HepG2 (cell line): ENCODE results near the gene UNC119B. TPM values are rescaled to one million over a fixed set of nuclear protein-coding genes. Genes with fewer than 3 reads are reported as not detected.

Source experiments
- ATAC-seq: fragments of 200-7000 bp; cut with Tn5 transposase; 3 replicates; pipeline ENCODE4 v1.9.1; 2020; ENCODE audit warnings: mild to moderate bottlenecking, moderate library complexity
- BruUV-seq: library from RNA; stranded (reverse); fragments of 400-500 nt; replicated peaks from 2 replicates; lab custom pipeline; 2021; lab: Mats Ljungman, UMichigan
- CTCF ChIA-PET: fragments of 300-600 bp; formaldehyde crosslinking; extraction: SDS; loops from one replicate; lab custom pipeline; 2021; ENCODE audit warnings: low total read pairs, inconsistent platforms, low intra/inter-chr PET ratio; lab: Yijun Ruan, JAX
- POLR2A ChIA-PET: fragments of 350-600 bp; sonication (Branson Sonifier 250); formaldehyde crosslinking; loops from one replicate; lab custom pipeline; 2020; ENCODE audit warnings: antibody characterized with exemption, inconsistent platforms; lab: Yijun Ruan, JAX
- DNase-seq: peaks from one replicate; pipeline ENCODE4 v3.0.0-alpha.2; 2015; ENCODE audit warnings: low spot score
- FAIRE-seq: peaks from 3 replicates; lab custom pipeline; 2011; peaks lifted over from hg19 to GRCh38; lab: Jason Lieb, UNC
- H2AFZ ChIP-seq: one replicate; pipeline ENCODE4 v1.6.1; 2011; ENCODE audit warnings: low read length, inconsistent platforms
- H3K27ac ChIP-seq: fragments of 300-600 bp; 3 replicates; pipeline ENCODE4 v1.8.0; 2011; ENCODE audit warnings: mixed run types, mild to moderate bottlenecking, mixed read lengths, low read length, inconsistent platforms; ENCODE audit not compliant: insufficient read depth; ENCODE audit errors: extremely low read length
- H3K27me3 ChIP-seq, 2 experiments: fragments of 200-600 bp in 1 of 2; 2 replicates in 1 of 2; 3 replicates in 1 of 2; pipeline versions ENCODE4 v1.6.0 to v1.8.0; 2011; ENCODE audit warnings: low read length in 2 of 2, mild to moderate bottlenecking in 2 of 2, moderate library complexity in 2 of 2, inconsistent platforms in 1 of 2; ENCODE audit not compliant: insufficient read depth in 2 of 2, control insufficient read depth in 1 of 2
- H3K36me3 ChIP-seq, 2 experiments: fragments of 200-600 bp in 1 of 2; replicated peaks in 1 of 2; 2 replicates in 1 of 2; 3 replicates in 1 of 2; pipeline versions ENCODE4 v1.5.1 to v1.8.0; 2011; ENCODE audit warnings: low read length in 2 of 2, inconsistent platforms in 1 of 2; ENCODE audit not compliant: insufficient read depth in 2 of 2, control insufficient read depth in 1 of 2
- H3K4me1 ChIP-seq: 2 replicates; pipeline ENCODE4 v1.5.1; 2012; ENCODE audit warnings: low read length, inconsistent platforms; ENCODE audit not compliant: insufficient read depth
- H3K4me2 ChIP-seq: 2 replicates; pipeline ENCODE4 v1.6.0; 2011; ENCODE audit warnings: low read depth, low read length, inconsistent platforms
- H3K4me3 ChIP-seq, 3 experiments: fragments of 200-600 bp in 1 of 3; sonication (generic), shearing (Covaris generic) in 1 of 3; replicated peaks in 1 of 3; 2 replicates each; pipeline ENCODE4 v1.5.1; 2011 to 2016; ENCODE audit warnings: low read length in 3 of 3, inconsistent platforms in 2 of 3, low read depth in 2 of 3, mild to moderate bottlenecking in 2 of 3, control low read depth in 1 of 3, mixed read lengths in 1 of 3; ENCODE audit not compliant: insufficient read depth in 1 of 3
- H3K79me2 ChIP-seq: one replicate; pipeline ENCODE4 v1.6.1; 2011; ENCODE audit warnings: low read length, inconsistent platforms; ENCODE audit not compliant: insufficient read depth
- H3K9ac ChIP-seq: 2 replicates; pipeline ENCODE4 v1.6.0; 2011; ENCODE audit warnings: mild to moderate bottlenecking, low read depth, low read length, inconsistent platforms; ENCODE audit not compliant: insufficient read depth
- H3K9me3 ChIP-seq: 2 replicates; pipeline ENCODE4 v1.5.1; 2012; ENCODE audit warnings: mild to moderate bottlenecking, low read length
- H4K20me1 ChIP-seq: 2 replicates; pipeline ENCODE4 v1.6.0; 2011; ENCODE audit warnings: inconsistent platforms, mild to moderate bottlenecking, low read length, moderate library complexity; ENCODE audit not compliant: insufficient read depth
- CC2D1A ChIP-seq: sonication (generic); formaldehyde crosslinking; IDR thresholded peaks from 2 replicates; pipeline ENCODE4 v1.8.1; 2023; ENCODE audit warnings: mild to moderate bottlenecking, missing genetic modification reagents
- MBNL3 ChIP-seq: fragments of 250-450 bp; sonication (Bioruptor Pico); conservative IDR thresholded peaks from 2 replicates; pipeline ENCODE4 v1.8.0; 2022; ENCODE audit warnings: mild to moderate bottlenecking, inconsistent platforms
- MED1 ChIP-seq: sonication (generic); formaldehyde crosslinking; IDR thresholded peaks from 2 replicates; pipeline ENCODE4 v1.4.0; 2020; ENCODE audit warnings: missing genetic modification reagents
- NBN ChIP-seq: fragments of 450-650 bp; conservative IDR thresholded peaks from 2 replicates; pipeline ENCODE4 v1.6.1; 2017
- PCBP1 ChIP-seq: fragments of 200-400 bp; formaldehyde crosslinking; IDR thresholded peaks from 2 replicates; pipeline ENCODE4 v1.6.1; 2017; ENCODE audit warnings: mild to moderate bottlenecking, low read depth, low read length, borderline replicate concordance
- PHF20 ChIP-seq: sonication (generic); formaldehyde crosslinking; IDR thresholded peaks from 2 replicates; pipeline ENCODE4 v1.5.0; 2020; ENCODE audit warnings: mild to moderate bottlenecking, missing genetic modification reagents
- RFX1 ChIP-seq: fragments of 450-650 bp; IDR thresholded peaks from 2 replicates; pipeline ENCODE4 v1.6.1; 2017
- RFXANK ChIP-seq: IDR thresholded peaks from 2 replicates; pipeline ENCODE4 v1.6.1; 2016
- SALL2 ChIP-seq: sonication (generic); formaldehyde crosslinking; IDR thresholded peaks from 2 replicates; pipeline ENCODE4 v1.8.1; 2023; ENCODE audit warnings: mild to moderate bottlenecking, missing genetic modification reagents, inconsistent platforms
- SMAD3 ChIP-seq: sonication (generic); formaldehyde crosslinking; IDR thresholded peaks from 2 replicates; pipeline ENCODE4 v1.4.0; 2020; ENCODE audit warnings: missing genetic modification reagents
- SP140L ChIP-seq: sonication (generic); formaldehyde crosslinking; IDR thresholded peaks from 2 replicates; pipeline ENCODE4 v1.4.0; 2020; ENCODE audit warnings: missing genetic modification reagents, borderline replicate concordance
- XBP1 ChIP-seq: sonication (generic); formaldehyde crosslinking; IDR thresholded peaks from 2 replicates; pipeline ENCODE4 v1.5.0; 2020; ENCODE audit warnings: missing genetic modification reagents
- ZNF230 ChIP-seq: sonication (generic); formaldehyde crosslinking; IDR thresholded peaks from 2 replicates; pipeline ENCODE4 v1.4.0; 2020; ENCODE audit warnings: mild to moderate bottlenecking, missing genetic modification reagents
- ZNF44 ChIP-seq: sonication (generic); formaldehyde crosslinking; IDR thresholded peaks from 2 replicates; pipeline ENCODE4 v1.5.1; 2020; ENCODE audit warnings: mild to moderate bottlenecking, missing genetic modification reagents
- ZNF468 ChIP-seq: sonication (generic); formaldehyde crosslinking; IDR thresholded peaks from 2 replicates; pipeline ENCODE4 v1.8.0; 2022; ENCODE audit warnings: mild to moderate bottlenecking, moderate library complexity, missing genetic modification reagents
- ZNF589 ChIP-seq: sonication (generic); formaldehyde crosslinking; conservative IDR thresholded peaks from 2 replicates; pipeline ENCODE4 v1.8.0; 2022; ENCODE audit warnings: mild to moderate bottlenecking, moderate library complexity, missing genetic modification reagents
- WGBS: methylation state at CpG from one replicate; pipeline ENCODE4 v1.1.6; 2017; ENCODE audit warnings: low lambda C conversion rate; 5-methylcytosine and 5-hydroxymethylcytosine counted together
- in situ Hi-C: cut with HindIII; loops from 2 replicates; pipeline ENCODE4 v1.10.0; 2017; ENCODE audit warnings: low pct_unique_long_range_greater_than_20kb; ENCODE audit not compliant: extremely low pct_ligation_motif_present
- intact Hi-C: fragments of 100-400 bp; cut with micrococcal nuclease; formaldehyde crosslinking; loops from one replicate; pipeline ENCODE4 v1.10.0; 2022; ENCODE audit not compliant: unreplicated experiment
- polyA plus RNA-seq, 8 experiments: library from polyadenylated mRNA; depleted of rRNA in 3 of 8; stranded (reverse) in 7 of 8; unstranded in 1 of 8; fragments of >200 nt; fragmentation: Illumina TruSeq in 4 of 8; extraction: Trizol in 4 of 8; gene quantifications; 2 replicates each; pipeline versions ENCODE4 v1.2.1 to v1.2.3, GENCODE V29; 2011 to 2016; ENCODE audit warnings: low read depth in 4 of 8, missing spikeins in 1 of 8, mixed read lengths in 1 of 8; ENCODE audit not compliant: insufficient read depth in 1 of 8
- total RNA-seq, 5 experiments: library from RNA; depleted of rRNA; stranded (reverse); fragments of >200 nt; fragmentation: Illumina TruSeq; extraction: Trizol; gene quantifications; 2 replicates each; pipeline ENCODE4 v1.2.3, GENCODE V29; 2016; ENCODE audit warnings: low read depth in 1 of 5
- TF ChIP-seq, protein P1 (sequence below): sonication (generic); formaldehyde crosslinking; IDR thresholded peaks from 2 replicates; pipeline ENCODE4 v1.4.0; 2020; ENCODE audit warnings: mild to moderate bottlenecking, missing genetic modification reagents
- TF ChIP-seq, protein P2 (sequence below): sonication (generic); formaldehyde crosslinking; IDR thresholded peaks from 2 replicates; pipeline ENCODE4 v1.5.1; 2020; ENCODE audit warnings: missing genetic modification reagents, mild to moderate bottlenecking, borderline replicate concordance
- TF ChIP-seq, protein P3 (sequence below): sonication (generic); formaldehyde crosslinking; IDR thresholded peaks from 2 replicates; pipeline ENCODE4 v1.8.1; 2023; ENCODE audit warnings: mild to moderate bottlenecking, inconsistent platforms, moderate library complexity, missing genetic modification reagents, borderline replicate concordance
- TF ChIP-seq, protein P4 (sequence below): sonication (generic); formaldehyde crosslinking; IDR thresholded peaks from 2 replicates; pipeline ENCODE4 v1.4.0; 2020; ENCODE audit warnings: missing genetic modification reagents, borderline replicate concordance

Gene UNC119B
- total and polyA plus RNA-seq, 2 of the 13 experiments (the other 11 are each of a cell fraction or from before 2014, with no cell fraction given), result 19.6 to 19.7 TPM

DNA sequence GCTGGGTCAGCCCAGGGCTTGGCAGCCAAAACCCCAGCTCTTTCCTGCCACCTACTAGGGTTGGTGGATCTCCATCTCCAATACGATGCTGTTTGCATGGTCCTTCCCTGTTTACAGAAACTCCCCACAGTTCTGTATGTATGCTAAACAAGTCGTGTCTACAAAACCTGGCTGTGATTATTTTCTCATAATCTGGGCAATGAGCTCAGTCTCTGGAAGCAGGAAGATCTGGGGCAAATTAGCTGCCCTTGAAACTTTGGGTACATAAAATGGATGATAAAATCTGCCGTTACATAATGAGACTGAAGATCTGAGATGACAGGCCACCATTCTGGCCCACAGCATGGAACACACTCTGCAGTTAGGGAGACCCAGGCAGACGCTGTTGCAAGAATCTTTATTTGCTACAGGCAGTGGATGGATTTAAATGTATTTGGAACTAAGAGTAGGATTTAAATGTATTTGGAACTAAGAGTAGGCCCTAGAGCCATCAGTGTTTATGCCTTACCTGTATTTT lies 47.0 kb downstream of the UNC119B start:
- Histone ChIP-seq H3K9me3 (peaks cover 7% of the 10 kb centered on the region; the same call in 1 of the 2 replicates), H2AFZ (no peak overlapping the region), H3K36me3 (peaks cover 1 to 12% of the 10 kb centered on the region in 2 experiments; a peak in 3 of 5 replicates), H4K20me1 (no peaks in the 10 kb centered on the region), H3K9ac (no peak overlapping the region), H3K27me3 (no peaks in the 10 kb centered on the region), H3K4me2 (no peak overlapping the region), H3K79me2 (no peaks in the 10 kb centered on the region), H3K4me3 (no peak overlapping the region), H3K27ac (no peak overlapping the region), H3K4me1 (no peaks in the 10 kb centered on the region)
- BruUV-seq, result no TSS peak
- no peak for TF ChIP-seq ZNF230 (CRISPR knock-in tag)
- TF ChIP-seq SMAD3 (CRISPR knock-in tag), result no peak
- TF ChIP-seq, protein P1, sequence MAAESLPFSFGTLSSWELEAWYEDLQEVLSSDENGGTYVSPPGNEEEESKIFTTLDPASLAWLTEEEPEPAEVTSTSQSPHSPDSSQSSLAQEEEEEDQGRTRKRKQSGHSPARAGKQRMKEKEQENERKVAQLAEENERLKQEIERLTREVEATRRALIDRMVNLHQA, result no peak
- no peak for TF ChIP-seq NBN
- TF ChIP-seq, protein P2, sequence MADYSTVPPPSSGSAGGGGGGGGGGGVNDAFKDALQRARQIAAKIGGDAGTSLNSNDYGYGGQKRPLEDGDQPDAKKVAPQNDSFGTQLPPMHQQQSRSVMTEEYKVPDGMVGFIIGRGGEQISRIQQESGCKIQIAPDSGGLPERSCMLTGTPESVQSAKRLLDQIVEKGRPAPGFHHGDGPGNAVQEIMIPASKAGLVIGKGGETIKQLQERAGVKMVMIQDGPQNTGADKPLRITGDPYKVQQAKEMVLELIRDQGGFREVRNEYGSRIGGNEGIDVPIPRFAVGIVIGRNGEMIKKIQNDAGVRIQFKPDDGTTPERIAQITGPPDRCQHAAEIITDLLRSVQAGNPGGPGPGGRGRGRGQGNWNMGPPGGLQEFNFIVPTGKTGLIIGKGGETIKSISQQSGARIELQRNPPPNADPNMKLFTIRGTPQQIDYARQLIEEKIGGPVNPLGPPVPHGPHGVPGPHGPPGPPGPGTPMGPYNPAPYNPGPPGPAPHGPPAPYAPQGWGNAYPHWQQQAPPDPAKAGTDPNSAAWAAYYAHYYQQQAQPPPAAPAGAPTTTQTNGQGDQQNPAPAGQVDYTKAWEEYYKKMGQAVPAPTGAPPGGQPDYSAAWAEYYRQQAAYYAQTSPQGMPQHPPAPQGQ (CRISPR knock-in tag), result no peak
- TF ChIP-seq, protein P3, sequence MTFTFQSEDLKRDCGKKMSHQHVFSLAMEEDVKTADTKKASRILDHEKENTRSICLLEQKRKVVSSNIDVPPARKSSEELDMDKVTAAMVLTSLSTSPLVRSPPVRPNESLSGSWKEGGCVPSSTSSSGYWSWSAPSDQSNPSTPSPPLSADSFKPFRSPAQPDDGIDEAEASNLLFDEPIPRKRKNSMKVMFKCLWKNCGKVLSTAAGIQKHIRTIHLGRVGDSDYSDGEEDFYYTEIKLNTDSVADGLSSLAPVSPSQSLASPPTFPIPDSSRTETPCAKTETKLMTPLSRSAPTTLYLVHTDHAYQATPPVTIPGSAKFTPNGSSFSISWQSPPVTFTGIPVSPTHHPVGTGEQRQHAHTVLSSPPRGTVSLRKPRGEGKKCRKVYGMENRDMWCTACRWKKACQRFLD (CRISPR knock-in tag), result no peak
- TF ChIP-seq ZNF468 (CRISPR knock-in tag), result no peak
- TF ChIP-seq CC2D1A (CRISPR knock-in tag), result no peak
- no peak for TF ChIP-seq MBNL3 (CRISPR knock-in tag)
- TF ChIP-seq MED1 (CRISPR knock-in tag), result no peak
- TF ChIP-seq RFX1, result no peak
- TF ChIP-seq ZNF44 (CRISPR knock-in tag), result no peak
- TF ChIP-seq RFXANK (CRISPR knock-in tag), result no peak
- TF ChIP-seq, protein P4, sequence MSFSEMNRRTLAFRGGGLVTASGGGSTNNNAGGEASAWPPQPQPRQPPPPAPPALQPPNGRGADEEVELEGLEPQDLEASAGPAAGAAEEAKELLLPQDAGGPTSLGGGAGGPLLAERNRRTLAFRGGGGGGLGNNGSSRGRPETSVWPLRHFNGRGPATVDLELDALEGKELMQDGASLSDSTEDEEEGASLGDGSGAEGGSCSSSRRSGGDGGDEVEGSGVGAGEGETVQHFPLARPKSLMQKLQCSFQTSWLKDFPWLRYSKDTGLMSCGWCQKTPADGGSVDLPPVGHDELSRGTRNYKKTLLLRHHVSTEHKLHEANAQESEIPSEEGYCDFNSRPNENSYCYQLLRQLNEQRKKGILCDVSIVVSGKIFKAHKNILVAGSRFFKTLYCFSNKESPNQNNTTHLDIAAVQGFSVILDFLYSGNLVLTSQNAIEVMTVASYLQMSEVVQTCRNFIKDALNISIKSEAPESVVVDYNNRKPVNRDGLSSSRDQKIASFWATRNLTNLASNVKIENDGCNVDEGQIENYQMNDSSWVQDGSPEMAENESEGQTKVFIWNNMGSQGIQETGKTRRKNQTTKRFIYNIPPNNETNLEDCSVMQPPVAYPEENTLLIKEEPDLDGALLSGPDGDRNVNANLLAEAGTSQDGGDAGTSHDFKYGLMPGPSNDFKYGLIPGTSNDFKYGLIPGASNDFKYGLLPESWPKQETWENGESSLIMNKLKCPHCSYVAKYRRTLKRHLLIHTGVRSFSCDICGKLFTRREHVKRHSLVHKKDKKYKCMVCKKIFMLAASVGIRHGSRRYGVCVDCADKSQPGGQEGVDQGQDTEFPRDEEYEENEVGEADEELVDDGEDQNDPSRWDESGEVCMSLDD, result no peak
- no peak for TF ChIP-seq ZNF589 (CRISPR knock-in tag)
- no peak for TF ChIP-seq XBP1
- TF ChIP-seq SALL2 (CRISPR knock-in tag), result no peak
- TF ChIP-seq SP140L (CRISPR knock-in tag), result no peak
- TF ChIP-seq PCBP1, result no peak
- no peak for TF ChIP-seq PHF20 (CRISPR knock-in tag)
- WGBS, result 65% methylated on average over 4 of the region's 4 CpGs
- FAIRE-seq (no peak), DNase-seq (no peak), ATAC-seq (no peak)
- intact Hi-C loops (no loop called here), in situ Hi-C loops (no loop called here)
- ChIA-PET CTCF (no interaction called here), POLR2A (no interaction called here)
